Subcutaneous adipose tissue (tissue), 4 donors: Measurements from ENCODE around the gene SUSD4. TPM values are rescaled to one million over a fixed set of nuclear protein-coding genes. Genes with fewer than 3 reads are reported as not detected.

Experiments
- CTCF ChIP-seq: fragments of 450-650 bp; IDR thresholded peaks from one replicate; pipeline ENCODE4 v1.5.1; 2016; ENCODE audit warnings: low read depth, mild to moderate bottlenecking, control low read depth, antibody characterized with exemption, moderate library complexity
- total RNA-seq, 4 donors: library from RNA; depleted of rRNA; stranded (reverse); fragments of >200 nt; gene quantifications; one replicate each; pipeline ENCODE4 v1.1.0, GENCODE V29; 2016

The SUSD4 gene
- total RNA-seq, 4 donors from 2014 or later: 0.33 TPM; not detected in 3

GRCh38 chr1:223214261-223214807 is 149.6 kb downstream of the SUSD4 start:
- TF ChIP-seq CTCF: no peak

GRCh38 chr1:223212441-223212840 is 151.5 kb downstream of the SUSD4 start:
- no peak for TF ChIP-seq CTCF

- no peak for TF ChIP-seq CTCF
Measured at GRCh38 chr1:223211323-223211985, 152.5 kb downstream of the SUSD4 start.

GRCh38 chr1:223210788-223211120 is 153.2 kb downstream of the SUSD4 start:
- TF ChIP-seq CTCF: no peak

- TF ChIP-seq CTCF: no peak
Measured at GRCh38 chr1:223209992-223210787, 153.8 kb downstream of the SUSD4 start.

GRCh38 chr1:223209293-223209898 is 154.6 kb downstream of the SUSD4 start:
- no peak for TF ChIP-seq CTCF
